ENCODE data around the gene ID4.

ID4 gene

DNA sequence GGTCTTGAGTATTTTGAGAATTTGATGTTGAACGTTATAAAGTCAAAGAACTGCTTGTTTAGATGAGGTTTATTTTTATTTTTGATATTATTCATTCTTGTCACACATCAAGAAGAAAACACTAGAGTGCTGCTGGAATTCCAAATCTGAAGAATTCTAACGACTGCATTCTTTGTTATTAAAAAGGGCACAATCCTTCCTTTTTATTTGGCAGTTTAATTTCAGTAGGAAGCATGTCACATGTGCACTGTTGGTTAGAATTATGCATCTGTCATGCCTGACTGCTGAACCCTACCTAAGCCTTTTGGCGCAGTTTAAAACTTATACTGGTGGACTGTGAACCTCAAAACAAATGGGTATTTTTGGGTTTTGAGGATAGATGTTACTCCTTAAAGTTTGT is 4.0 kb downstream of the ID4 start:
- FAIRE-seq = no peak
- TF ChIP-seq, protein P1, sequence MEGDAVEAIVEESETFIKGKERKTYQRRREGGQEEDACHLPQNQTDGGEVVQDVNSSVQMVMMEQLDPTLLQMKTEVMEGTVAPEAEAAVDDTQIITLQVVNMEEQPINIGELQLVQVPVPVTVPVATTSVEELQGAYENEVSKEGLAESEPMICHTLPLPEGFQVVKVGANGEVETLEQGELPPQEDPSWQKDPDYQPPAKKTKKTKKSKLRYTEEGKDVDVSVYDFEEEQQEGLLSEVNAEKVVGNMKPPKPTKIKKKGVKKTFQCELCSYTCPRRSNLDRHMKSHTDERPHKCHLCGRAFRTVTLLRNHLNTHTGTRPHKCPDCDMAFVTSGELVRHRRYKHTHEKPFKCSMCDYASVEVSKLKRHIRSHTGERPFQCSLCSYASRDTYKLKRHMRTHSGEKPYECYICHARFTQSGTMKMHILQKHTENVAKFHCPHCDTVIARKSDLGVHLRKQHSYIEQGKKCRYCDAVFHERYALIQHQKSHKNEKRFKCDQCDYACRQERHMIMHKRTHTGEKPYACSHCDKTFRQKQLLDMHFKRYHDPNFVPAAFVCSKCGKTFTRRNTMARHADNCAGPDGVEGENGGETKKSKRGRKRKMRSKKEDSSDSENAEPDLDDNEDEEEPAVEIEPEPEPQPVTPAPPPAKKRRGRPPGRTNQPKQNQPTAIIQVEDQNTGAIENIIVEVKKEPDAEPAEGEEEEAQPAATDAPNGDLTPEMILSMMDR (IDR thresholded peaks at IDR 0.05; ENCODE audit: insufficient read depth, missing control alignments) = no peak
- no peak for DNase-seq (ENCODE audit: insufficient read length, low spot score)

DNA sequence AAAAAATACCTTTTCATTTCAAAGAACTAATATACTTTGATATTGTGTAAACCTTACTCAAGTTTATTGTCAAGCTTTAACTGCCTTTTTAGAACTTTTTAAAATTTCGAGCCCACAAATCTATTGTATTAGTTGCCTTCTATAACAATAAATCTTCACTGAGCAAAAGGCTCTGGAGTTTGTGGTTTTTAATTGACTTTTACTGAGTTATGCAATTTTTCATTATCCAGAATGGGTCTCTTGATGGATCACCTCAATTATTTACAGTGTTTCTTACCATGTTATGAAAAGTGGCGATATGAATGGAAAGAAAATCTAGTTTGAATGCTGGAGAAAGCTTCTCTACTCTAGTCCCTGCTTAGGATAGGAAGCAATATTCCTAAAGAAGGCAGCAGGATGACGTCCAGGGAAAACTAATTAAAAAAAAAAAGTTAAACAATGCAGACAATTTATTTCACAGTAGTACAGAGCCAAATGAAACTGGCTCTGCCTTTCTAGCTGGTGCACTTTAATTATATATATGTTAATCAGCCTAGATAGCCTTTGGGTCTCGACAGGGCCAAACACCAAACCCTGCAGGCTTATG is 5.0 kb downstream of the ID4 start:
- DNase-seq (ENCODE audit: insufficient read length, low spot score) = no peak
- TF ChIP-seq, protein P1 (IDR thresholded peaks at IDR 0.05; ENCODE audit: insufficient read depth, missing control alignments) = no peak
- FAIRE-seq = no peak

DNA sequence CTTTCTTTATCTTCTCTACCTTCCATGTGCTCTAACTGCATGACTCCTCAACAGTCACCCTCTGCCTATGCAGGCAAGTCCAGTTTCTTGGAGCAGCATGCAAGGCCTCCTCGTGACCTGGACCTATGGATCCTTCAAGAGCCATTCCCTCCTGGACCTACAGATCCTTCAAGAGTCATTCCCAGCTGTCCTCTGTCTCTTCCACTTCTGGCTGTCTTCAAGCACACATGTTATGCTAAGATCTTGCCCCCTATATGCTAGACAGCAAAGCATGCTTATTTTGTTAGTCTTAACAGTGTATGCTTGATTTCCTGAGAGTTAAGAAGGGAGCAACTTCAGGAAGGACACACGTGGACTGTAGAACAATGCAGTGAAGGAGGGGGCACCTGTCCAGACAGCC is 7.5 kb downstream of the ID4 start:
- DNase-seq (ENCODE audit: insufficient read length, low spot score) = no peak
- no peak for FAIRE-seq
- TF ChIP-seq, protein P1 (IDR thresholded peaks at IDR 0.05; ENCODE audit: insufficient read depth, missing control alignments) = no peak

DNA sequence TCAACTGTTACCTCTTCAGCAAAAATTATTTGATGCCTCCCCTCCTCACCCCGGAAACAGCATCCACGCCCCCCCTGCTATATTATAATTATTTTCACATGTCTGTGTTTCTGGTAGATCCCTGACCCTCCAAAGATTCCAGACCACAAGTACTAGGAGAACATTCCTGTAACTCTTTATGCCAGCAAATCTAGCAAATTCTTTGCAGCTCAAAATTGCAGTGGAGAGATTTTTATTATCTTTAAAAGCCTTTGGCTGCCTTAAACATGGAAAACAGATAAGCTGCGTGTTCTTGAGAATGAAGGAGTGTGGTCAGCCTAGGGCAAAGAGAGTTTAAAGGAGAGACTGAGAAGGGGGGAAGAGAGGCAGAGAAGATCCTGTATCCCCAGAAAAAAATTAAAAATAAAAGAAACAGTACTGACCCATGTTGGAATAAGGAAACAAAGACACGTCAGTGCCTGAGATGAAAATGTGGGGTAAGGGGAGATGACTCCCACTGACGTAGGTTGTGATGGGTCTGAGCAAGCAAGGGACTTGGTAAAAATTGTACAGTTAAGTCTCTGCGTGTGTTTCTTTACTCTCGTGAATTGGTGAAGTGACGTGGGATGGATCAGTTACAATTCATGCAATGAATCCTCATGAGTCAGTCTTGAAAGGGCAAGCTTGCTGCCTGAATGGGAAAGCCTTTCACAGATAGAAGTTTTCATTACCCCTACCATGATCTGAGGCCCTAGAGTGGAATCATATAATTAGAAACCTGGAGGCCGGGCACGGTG is 8.3 kb downstream of the ID4 start:
- DNase-seq (ENCODE audit: insufficient read length, low spot score) (no peak), FAIRE-seq (no peak)
- TF ChIP-seq, protein P1 (IDR thresholded peaks at IDR 0.05; ENCODE audit: insufficient read depth, missing control alignments) = no peak

DNA sequence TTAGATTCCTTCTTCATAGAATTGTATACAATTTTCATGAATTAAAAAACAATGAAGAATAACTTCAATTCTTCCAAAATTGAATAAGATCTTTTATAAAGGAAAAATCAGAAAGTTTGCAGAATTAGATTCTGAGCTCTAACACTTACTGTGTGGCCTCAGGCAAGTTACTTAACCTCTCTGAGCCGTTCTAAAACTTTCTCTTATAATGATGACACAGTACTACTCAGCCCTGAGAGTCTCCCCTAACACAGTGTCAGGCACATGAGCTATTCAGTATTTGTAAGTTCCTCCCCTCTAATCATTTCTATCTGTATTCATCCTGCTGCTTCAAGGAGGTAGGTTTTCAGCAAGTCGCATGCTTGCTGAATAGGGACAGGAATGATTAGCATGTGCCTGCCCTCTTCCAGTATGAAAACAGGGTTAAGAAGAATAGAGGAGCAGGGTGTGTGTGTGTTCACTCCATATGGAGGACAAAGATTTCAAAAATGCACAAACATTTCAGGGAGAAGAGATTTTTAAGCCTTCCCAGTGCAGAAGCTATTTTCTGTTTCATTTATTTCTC is 11.4 kb downstream of the ID4 start:
- DNase-seq (ENCODE audit: insufficient read length, low spot score) (no peak), FAIRE-seq (no peak)
- TF ChIP-seq, protein P1 (IDR thresholded peaks at IDR 0.05; ENCODE audit: insufficient read depth, missing control alignments) = no peak

DNA sequence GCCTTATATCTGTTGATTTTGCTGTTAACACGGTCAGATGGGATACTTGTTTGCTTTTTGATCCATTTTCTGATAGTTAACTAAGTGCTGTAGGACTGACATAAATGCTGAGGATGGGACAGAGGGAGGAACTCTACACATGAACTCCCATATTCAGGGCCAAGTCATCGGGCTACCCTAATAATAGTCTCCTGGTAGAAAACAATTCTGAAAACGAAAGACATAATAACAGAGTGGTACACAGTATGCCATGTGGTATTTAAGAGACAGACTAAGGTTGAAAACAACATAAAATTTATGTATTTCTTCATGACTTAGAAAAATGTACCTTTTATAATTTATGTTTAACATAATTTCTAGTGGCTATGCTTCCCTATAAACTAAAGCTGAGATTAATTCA is 12.0 kb downstream of the ID4 start:
- DNase-seq (ENCODE audit: insufficient read length, low spot score) (no peak), FAIRE-seq (no peak)
- TF ChIP-seq, protein P1 (IDR thresholded peaks at IDR 0.05; ENCODE audit: insufficient read depth, missing control alignments) = no peak

DNA sequence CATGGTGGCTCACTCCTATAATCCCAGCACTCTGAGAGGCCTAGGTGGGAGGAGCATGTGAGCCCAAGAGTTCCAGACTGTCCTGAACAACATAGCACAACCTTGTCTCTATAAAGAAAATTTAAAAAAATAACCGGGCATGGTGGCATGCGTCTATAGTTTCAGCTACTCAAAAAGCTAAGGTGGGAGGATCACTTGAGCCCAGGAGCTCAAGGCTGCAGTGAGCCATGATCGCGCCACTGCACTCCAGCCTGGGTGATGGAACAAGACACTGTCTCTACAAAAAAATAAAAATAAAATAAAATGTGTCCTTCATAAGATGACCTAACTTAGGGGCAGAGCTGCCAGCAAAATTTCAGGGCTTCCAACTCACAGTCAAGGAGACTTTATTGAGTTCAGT is 12.6 kb downstream of the ID4 start:
- DNase-seq (ENCODE audit: insufficient read length, low spot score) = no peak
- TF ChIP-seq, protein P1 (IDR thresholded peaks at IDR 0.05; ENCODE audit: insufficient read depth, missing control alignments) = no peak

More for the DNA sequence above, 12.6 kb downstream of the ID4 start:
- no peak for FAIRE-seq

Measured in D721Med (cell line).